Stimulated activated effector memory CD8-positive, alpha-beta T cell treated with anti-CD3 and anti-CD28 coated beads, Interleukin-12 subunit alpha, Interleukin-12 subunit beta, amount 100 ng/mL, for 72 hours (primary cell): ENCODE measurements around the gene PRKX.
"Not testable (repeated sequence)": the region's sequence is repeated elsewhere in the genome, so short reads cannot be mapped to it uniquely, and the experiment has no call there.

ENCODE experiments used
- ATAC-seq: fragments of 150-1000 bp; cut with Tn5 transposase; 2 replicates; pipeline ENCODE4 v1.10.0; 2021
- DNase-seq, 2 donors: peaks; one replicate each; pipeline ENCODE4 v3.0.0; 2021 to 2022; ENCODE audit warnings: low spot score in 2 of 2
- H3K27ac Mint-ChIP-seq: one replicate; pipeline ENCODE4 v1.8.0; 2022; ENCODE audit warnings: mild to moderate bottlenecking, mixed read lengths
- H3K36me3 Mint-ChIP-seq: one replicate; pipeline ENCODE4 v1.8.0; 2022; ENCODE audit warnings: mild to moderate bottlenecking, mixed read lengths
- H3K4me1 Mint-ChIP-seq: one replicate; pipeline ENCODE4 v1.8.0; 2022; ENCODE audit warnings: mixed read lengths
- H3K4me3 Mint-ChIP-seq: one replicate; pipeline ENCODE4 v1.8.0; 2022; ENCODE audit warnings: mild to moderate bottlenecking, mixed read lengths
- H3K9me3 Mint-ChIP-seq: one replicate; pipeline ENCODE4 v1.8.0; 2022; ENCODE audit warnings: mixed read lengths

PRKX gene

GRCh38 chrX:3715921-3716320 is 2.5 kb upstream of the PRKX start:
- H3K4me1 Mint-ChIP-seq = peaks cover 10% of the 10 kb centered on the region
- ATAC-seq (no peak), DNase-seq (no peak)
- no peak overlapping the region for H3K4me3 Mint-ChIP-seq
- peaks cover 10% of the 10 kb centered on the region for H3K36me3 Mint-ChIP-seq
- H3K27ac Mint-ChIP-seq = no peak overlapping the region
- no peaks in the 10 kb centered on the region for H3K9me3 Mint-ChIP-seq

GRCh38 chrX:3714706-3715479 is 1.4 kb upstream of the PRKX start:
- Mint-ChIP-seq H3K36me3 (peaks cover 10% of the 10 kb centered on the region), H3K4me1 (peaks cover 10% of the 10 kb centered on the region)
- not testable (repeated sequence) for ATAC-seq, H3K9me3 Mint-ChIP-seq, DNase-seq, H3K27ac Mint-ChIP-seq, H3K4me3 Mint-ChIP-seq

GRCh38 chrX:3713937-3714434 is 537 bp upstream of the PRKX start:
- no peaks in the 10 kb centered on the region for H3K9me3 Mint-ChIP-seq
- H3K36me3 Mint-ChIP-seq = peaks cover 19% of the 10 kb centered on the region
- no peak for ATAC-seq
- peaks cover 10% of the 10 kb centered on the region for H3K4me1 Mint-ChIP-seq
- DNase-seq = no peak
- H3K27ac Mint-ChIP-seq = no peak overlapping the region
- peak overlapping the region; percentile 96 for H3K4me3 Mint-ChIP-seq

GRCh38 chrX:3712870-3713224 is 602 bp downstream of the PRKX start:
- Mint-ChIP-seq H3K9me3 (no peaks in the 10 kb centered on the region), H3K36me3 (peaks cover 30% of the 10 kb centered on the region), H3K27ac (no peak overlapping the region), H3K4me1 (peaks cover 17% of the 10 kb centered on the region), H3K4me3 (peak overlapping the region; percentile 96)
- peak in 1 of 2 donors; percentile 56 for DNase-seq
- ATAC-seq = peak; percentile 12

- H3K4me3 Mint-ChIP-seq = peak overlapping the region; percentile 96
- peak; percentile 1 for ATAC-seq
- peaks cover 17% of the 10 kb centered on the region for H3K4me1 Mint-ChIP-seq
- peak in 1 of 2 donors; percentile 53 for DNase-seq
- H3K9me3 Mint-ChIP-seq = no peaks in the 10 kb centered on the region
- H3K36me3 Mint-ChIP-seq = peaks cover 36% of the 10 kb centered on the region
- peak overlapping the region; percentile 96 for H3K27ac Mint-ChIP-seq
Observed at GRCh38 chrX:3712051-3712869, 1.2 kb downstream of the PRKX start.

- DNase-seq = peak in 1 of 2 donors; percentile 55
- Mint-ChIP-seq H3K9me3 (no peaks in the 10 kb centered on the region), H3K4me1 (peaks cover 20% of the 10 kb centered on the region), H3K27ac (peak overlapping the region; percentile 96), H3K36me3 (peaks cover 44% of the 10 kb centered on the region), H3K4me3 (peak overlapping the region; percentile 96)
- ATAC-seq = peak; percentile 12
Observed at GRCh38 chrX:3711331-3711917, 2.0 kb downstream of the PRKX start.

- Mint-ChIP-seq H3K4me1 (peaks cover 22% of the 10 kb centered on the region), H3K36me3 (peaks cover 68% of the 10 kb centered on the region), H3K27ac (peak overlapping the region; percentile 86), H3K4me3 (peak overlapping the region; percentile 56)
- not testable (repeated sequence) for H3K9me3 Mint-ChIP-seq, DNase-seq
- ATAC-seq = peak; percentile 85
Observed at GRCh38 chrX:3707673-3708274, 5.7 kb downstream of the PRKX start.

GRCh38 chrX:3706481-3706880 is 7.0 kb downstream of the PRKX start:
- H3K4me3 Mint-ChIP-seq = peak overlapping the region; percentile 56
- DNase-seq (no peak), ATAC-seq (no peak)
- no peaks in the 10 kb centered on the region for H3K9me3 Mint-ChIP-seq
- peaks cover 61% of the 10 kb centered on the region for H3K36me3 Mint-ChIP-seq
- peaks cover 20% of the 10 kb centered on the region for H3K4me1 Mint-ChIP-seq
- H3K27ac Mint-ChIP-seq = peak overlapping the region; percentile 37

GRCh38 chrX:3703251-3703650 is 10.2 kb downstream of the PRKX start:
- not testable (repeated sequence) for H3K27ac Mint-ChIP-seq, H3K4me3 Mint-ChIP-seq, H3K9me3 Mint-ChIP-seq, ATAC-seq, DNase-seq
- peaks cover 48% of the 10 kb centered on the region for H3K36me3 Mint-ChIP-seq
- H3K4me1 Mint-ChIP-seq = peaks cover 34% of the 10 kb centered on the region

- Mint-ChIP-seq H3K4me1 (peaks cover 35% of the 10 kb centered on the region), H3K36me3 (peaks cover 37% of the 10 kb centered on the region)
- H3K4me3 Mint-ChIP-seq, ATAC-seq, DNase-seq, H3K27ac Mint-ChIP-seq, H3K9me3 Mint-ChIP-seq: not testable (repeated sequence)
Observed at GRCh38 chrX:3702095-3702494, 11.4 kb downstream of the PRKX start.

GRCh38 chrX:3701445-3701928 is 12.0 kb downstream of the PRKX start:
- H3K4me3 Mint-ChIP-seq = peak overlapping the region; percentile 74
- H3K4me1 Mint-ChIP-seq = peaks cover 32% of the 10 kb centered on the region

GRCh38 chrX:3699821-3700381 is 13.5 kb downstream of the PRKX start:
- ATAC-seq (no peak), DNase-seq (no peak)
- peaks cover 17% of the 10 kb centered on the region for H3K36me3 Mint-ChIP-seq
- H3K27ac Mint-ChIP-seq = peak overlapping the region; percentile 91
- no peaks in the 10 kb centered on the region for H3K9me3 Mint-ChIP-seq
- H3K4me3 Mint-ChIP-seq = peak overlapping the region; percentile 74
- peaks cover 46% of the 10 kb centered on the region for H3K4me1 Mint-ChIP-seq

More at GRCh38 chrX:3701445-3701928, 12.0 kb downstream of the PRKX start:
- not testable (repeated sequence) for ATAC-seq, DNase-seq, H3K9me3 Mint-ChIP-seq
- H3K36me3 Mint-ChIP-seq = peaks cover 31% of the 10 kb centered on the region
- H3K27ac Mint-ChIP-seq = peak overlapping the region; percentile 91

- H3K36me3 Mint-ChIP-seq = peaks cover 7% of the 10 kb centered on the region
- H3K4me1 Mint-ChIP-seq = peaks cover 53% of the 10 kb centered on the region
- H3K27ac Mint-ChIP-seq = no peak overlapping the region
Observed at GRCh38 chrX:3697701-3698279, 15.7 kb downstream of the PRKX start.

GRCh38 chrX:3697220-3697684 is 16.2 kb downstream of the PRKX start:
- Mint-ChIP-seq H3K9me3 (no peaks in the 10 kb centered on the region), H3K27ac (no peak overlapping the region), H3K36me3 (peaks cover 7% of the 10 kb centered on the region), H3K4me3 (peak overlapping the region; percentile 19), H3K4me1 (peaks cover 52% of the 10 kb centered on the region)
- DNase-seq = no peak
- no peak for ATAC-seq

More at GRCh38 chrX:3697701-3698279, 15.7 kb downstream of the PRKX start:
- ATAC-seq (no peak), DNase-seq (no peak)
- Mint-ChIP-seq H3K9me3 (no peaks in the 10 kb centered on the region), H3K4me3 (peak overlapping the region; percentile 19)
